Keratinocyte (primary cell): ENCODE data around the gene SUGCT.

Experiments used
- CTCF ChIP-seq, 3 experiments: IDR thresholded peaks in 1 of 3; conservative IDR thresholded peaks in 1 of 3; optimal IDR thresholded peaks in 1 of 3; 2 replicates in 2 of 3; 3 replicates in 1 of 3; pipeline versions ENCODE3 to v1.5.1; 2011; ENCODE audit warnings: low read length in 3 of 3, mild to moderate bottlenecking in 3 of 3, moderate library complexity in 2 of 3, control low read depth in 1 of 3, inconsistent platforms in 1 of 3; ENCODE audit not compliant: insufficient read depth in 2 of 3; ENCODE audit errors: extremely low read depth in 1 of 3
- EZH2 ChIP-seq: IDR thresholded peaks from one replicate; pipeline ENCODE4 v1.6.1; 2012; ENCODE audit warnings: inconsistent platforms, mild to moderate bottlenecking, low read length, moderate library complexity

GRCh38 chr7:40623863-40624262 is 489.1 kb downstream of the SUGCT start:
- TF ChIP-seq CTCF (optimal IDR thresholded peaks at IDR 0.05 in 1 of 3, IDR thresholded peaks at IDR 0.05 in 1 of 3, conservative IDR thresholded peaks at IDR 0.05 in 1 of 3; ENCODE audit: extremely low read depth in 1 of 3, insufficient read depth in 2 of 3, low read length in 3 of 3), result no peak
- TF ChIP-seq EZH2, result no peak
